ENCODE data around the gene MCM9.

- no peak for TF ChIP-seq ZNF138 (tag by site-specific recombination; IDR thresholded peaks at IDR 0.05; ENCODE audit: borderline replicate concordance)
- TF ChIP-seq TCF7L2 (IDR thresholded peaks at IDR 0.05; ENCODE audit: borderline replicate concordance, low read depth, low read length), result no peak
- no peak for TF ChIP-seq ZNF555 (tag by site-specific recombination; conservative IDR thresholded peaks at IDR 0.05)
- no peak for TF ChIP-seq TRIM28 (IDR thresholded peaks at IDR 0.05; ENCODE audit: borderline replicate concordance, low read length)
- TF ChIP-seq ZNF501 (tag by site-specific recombination; IDR thresholded peaks at IDR 0.05), result no peak
- TF ChIP-seq ZFP37 (tag by site-specific recombination; IDR thresholded peaks at IDR 0.05), result no peak
- no peak for TF ChIP-seq CTCF (tag by site-specific recombination; IDR thresholded peaks at IDR 0.05)
- no peak for TF ChIP-seq BCL6B (tag by site-specific recombination; IDR thresholded peaks at IDR 0.05)
- no peak for TF ChIP-seq ZBTB1 (tag by site-specific recombination; IDR thresholded peaks at IDR 0.05)
- no peak for TF ChIP-seq ZNF707 (tag by site-specific recombination; IDR thresholded peaks at IDR 0.05)
Measured at GRCh38 chr6:118801257-118801656, 133.7 kb downstream of the MCM9 start.
